Motor neuron (in vitro differentiated cells): ENCODE measurements around the gene PEX11G. TPM values are rescaled to one million over a fixed set of nuclear protein-coding genes. Genes with fewer than 3 reads are reported as not detected.
"Not testable (repeated sequence)": the region's sequence is repeated elsewhere in the genome, so short reads cannot be mapped to it uniquely, and the experiment has no call there.

Experiments used
- ATAC-seq, 8 experiments: fragments of 200-7000 bp; cut with Tn5 transposase; replicated peaks in 6 of 8; 2 replicates each; pipeline ENCODE4 v1.8.0; 2021; ENCODE audit warnings: mild to moderate bottlenecking in 8 of 8, moderate library complexity in 8 of 8
- H3K27ac ChIP-seq, 2 donors: fragments of 250-450 bp; sonication (Bioruptor Pico); 2 replicates each; pipeline ENCODE4 v1.9.0; 2021; ENCODE audit warnings: antibody characterized with exemption in 2 of 2, mild to moderate bottlenecking in 2 of 2, moderate library complexity in 1 of 2
- H3K4me1 ChIP-seq, 2 donors: fragments of 250-450 bp; sonication (Bioruptor Pico); replicated peaks in 1 of 2; 2 replicates each; pipeline ENCODE4 v1.6.1; 2021; ENCODE audit warnings: antibody characterized with exemption in 2 of 2, mild to moderate bottlenecking in 2 of 2, moderate library complexity in 1 of 2
- H3K4me3 ChIP-seq, 5 donors: fragments of 250-450 bp; sonication (Bioruptor Pico); 2 replicates each; pipeline ENCODE4 v1.9.0; 2021; ENCODE audit warnings: antibody characterized with exemption in 5 of 5, mild to moderate bottlenecking in 5 of 5, moderate library complexity in 4 of 5
- WGBS, 10 experiments: fragments of 450-650 bp; shearing (Covaris generic); methylation state at CpG; one replicate each; pipeline ENCODE4 v1.0.0; 2022; 5-methylcytosine and 5-hydroxymethylcytosine counted together
- in situ Hi-C, 9 experiments: fragments of 400-800 bp; cut with MboI; loops; one replicate each; pipeline ENCODE4 v1.15.0; 2021; ENCODE audit warnings: low sequenced_read_pairs in 9 of 9, low pct_unique_long_range_greater_than_20kb in 2 of 9; ENCODE audit not compliant: unreplicated experiment in 9 of 9
- total RNA-seq, 8 experiments: library from RNA; unstranded; fragments of 300-600 nt; gene quantifications; 2 replicates each; pipeline versions ENCODE4 v1.2.3 to v1.2.4, GENCODE V29; 2022

The PEX11G gene
- total RNA-seq, 8 experiments from 2014 or later: 2.1 to 6.4 (median 3.2) TPM

DNA sequence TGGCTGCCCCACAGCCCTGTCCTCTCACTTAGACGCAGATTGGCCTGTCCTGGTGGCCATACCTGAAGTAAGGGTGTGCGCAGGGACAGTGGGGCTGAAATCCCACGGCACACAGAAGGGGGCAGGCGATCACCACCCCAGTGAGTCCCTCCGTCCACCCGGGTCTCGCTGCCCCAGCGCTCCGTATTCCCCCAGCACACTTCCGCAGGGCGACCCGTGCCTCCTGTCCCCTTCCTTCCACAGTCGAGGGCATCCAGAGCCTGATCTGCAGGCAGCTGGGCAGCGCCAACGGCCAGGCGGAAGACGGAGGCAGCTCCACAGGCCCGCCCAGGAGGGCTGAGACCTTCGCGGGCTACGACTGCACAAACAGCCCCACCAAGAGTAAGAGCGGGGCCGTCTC is 25.3 kb downstream of the PEX11G start:
- ATAC-seq: no peak
- H3K4me3 ChIP-seq: no peak overlapping the region
- 97 to 100% methylated on average over 4 to 12 of the region's 23 CpGs; no CpG with 5 or more reads in 8 of the 10 experiments for WGBS, 10 experiments
- no peak overlapping the region for H3K27ac ChIP-seq
- in situ Hi-C loops: no loop called here
- H3K4me1 ChIP-seq: no peaks in the 10 kb centered on the region

DNA sequence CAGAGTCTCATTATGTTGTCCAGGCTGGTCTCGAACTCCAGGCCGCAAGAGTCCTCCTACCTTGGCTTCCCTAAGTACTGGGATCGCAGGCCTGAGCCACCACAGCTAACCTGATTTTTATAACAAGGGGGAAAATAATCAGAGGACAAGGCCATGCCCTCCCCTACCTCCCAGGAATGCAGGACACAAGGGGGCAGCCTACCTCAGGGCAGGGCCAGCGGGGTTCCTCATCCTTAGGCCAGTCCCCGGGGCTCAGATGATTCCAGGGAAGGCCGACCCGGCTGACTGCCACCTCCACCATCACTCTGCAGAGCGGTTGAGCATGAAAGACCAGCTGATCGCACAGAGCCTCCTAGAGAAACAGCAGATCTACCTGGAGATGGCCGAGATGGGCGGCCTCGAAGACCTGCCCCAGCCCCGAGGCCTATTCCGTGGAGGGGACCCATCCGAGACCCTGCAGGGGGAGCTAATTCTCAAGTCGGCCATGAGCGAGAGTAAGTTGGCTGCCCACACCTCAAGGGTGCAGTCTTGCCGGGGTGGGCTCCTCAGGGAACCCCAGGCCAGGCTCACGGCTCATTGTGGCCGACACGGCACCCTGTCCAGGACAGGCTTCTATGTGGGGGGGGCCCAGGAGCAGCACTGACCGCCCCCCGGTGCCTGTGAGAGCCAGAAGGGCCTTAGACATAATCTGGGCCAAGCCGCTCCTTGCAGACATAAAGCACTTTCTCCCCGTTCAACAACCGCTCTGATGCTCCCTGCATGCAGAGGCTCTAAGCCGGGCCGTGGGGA is 26.8 kb downstream of the PEX11G start:
- H3K4me1 ChIP-seq: no peaks in the 10 kb centered on the region
- in situ Hi-C loops: no loop called here
- 86 to 100% (median 98%) methylated on average over 1 to 7 of the region's 28 CpGs; no CpG with 5 or more reads in 3 of the 10 experiments for WGBS, 10 experiments
- no peak overlapping the region for H3K27ac ChIP-seq
- peak in 2 of 8 experiments; percentile 29 to 40 for ATAC-seq
- H3K4me3 ChIP-seq: no peak overlapping the region

DNA sequence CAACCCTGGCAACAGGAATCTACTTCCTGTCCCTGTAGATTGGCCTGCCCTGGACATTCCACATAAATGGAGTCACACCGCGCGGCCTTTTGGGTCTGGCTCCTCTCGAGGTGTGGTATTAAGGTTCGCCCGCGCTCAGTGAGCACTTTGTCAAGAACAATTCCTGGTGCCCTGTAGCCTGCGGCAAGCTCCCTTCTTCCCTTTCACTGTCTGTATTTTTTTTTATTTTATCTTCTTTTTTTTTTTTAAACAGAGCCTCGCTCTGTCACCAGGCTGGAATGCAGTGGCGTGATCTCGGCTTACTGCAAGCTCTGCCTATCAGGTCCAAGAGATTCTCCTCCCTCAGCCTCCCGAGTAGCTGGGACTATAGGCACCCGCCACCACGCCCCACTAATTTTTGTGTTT is 28.3 kb downstream of the PEX11G start:
- no peak overlapping the region for H3K27ac ChIP-seq
- no peaks in the 10 kb centered on the region for H3K4me1 ChIP-seq
- H3K4me3 ChIP-seq: no peak overlapping the region
- in situ Hi-C loops: no loop called here
- no peak for ATAC-seq
- 80 to 100% (median 92%) methylated on average over 1 to 7 of the region's 14 CpGs; no CpG with 5 or more reads in 4 of the 10 experiments for WGBS, 10 experiments

DNA sequence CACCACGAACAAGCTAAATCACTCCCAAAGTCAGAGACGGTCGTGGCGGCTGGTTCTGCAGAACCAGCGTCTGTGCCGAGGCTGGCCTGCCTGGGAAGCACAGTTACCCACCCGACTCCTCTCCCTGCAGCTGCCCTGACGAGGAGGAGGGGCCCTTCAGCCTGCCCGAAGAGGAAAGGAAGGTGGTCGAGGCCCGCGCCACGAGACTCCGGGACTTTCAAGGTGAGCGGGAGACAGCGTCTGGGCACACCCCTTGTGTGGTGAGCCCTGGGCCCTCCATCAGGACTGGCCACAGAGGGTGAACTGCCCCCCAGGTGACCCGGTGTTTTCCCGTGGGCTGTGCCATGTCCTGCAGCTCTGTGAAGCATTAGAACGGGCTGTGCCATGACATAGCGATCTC is 29.1 kb downstream of the PEX11G start:
- no peak overlapping the region for H3K27ac ChIP-seq
- no CpG with 5 or more reads among the region's 20 CpGs for WGBS, 10 experiments
- no peaks in the 10 kb centered on the region for H3K4me1 ChIP-seq
- no peak overlapping the region for H3K4me3 ChIP-seq
- no peak for ATAC-seq
- in situ Hi-C loops: no loop called here

DNA sequence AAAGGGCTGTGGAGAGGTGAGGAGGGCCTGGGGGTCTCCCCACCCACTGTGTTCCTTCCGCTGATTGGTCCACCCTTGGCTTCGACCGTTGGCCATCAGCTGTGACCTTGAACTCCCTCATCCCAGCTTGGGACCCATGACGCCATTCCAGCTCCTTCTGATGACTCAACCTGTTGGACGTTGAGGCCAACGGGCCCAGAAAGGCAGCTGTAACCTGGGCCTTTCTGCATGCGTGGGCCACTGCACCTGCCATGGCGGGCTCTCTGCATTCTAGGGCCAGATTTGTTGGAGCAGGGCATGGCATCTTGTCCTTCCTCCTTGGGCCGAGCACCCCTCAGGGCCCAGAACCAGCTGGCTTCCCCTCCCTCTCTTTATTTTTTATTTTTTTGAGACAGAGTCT is 30.2 kb downstream of the PEX11G start:
- Histone ChIP-seq H3K4me1 (no peaks in the 10 kb centered on the region), H3K4me3 (no peak overlapping the region), H3K27ac (no peak overlapping the region)
- in situ Hi-C loops: no loop called here
- 80 to 100% (median 85%) methylated on average over 1 to 7 of the region's 9 CpGs; no CpG with 5 or more reads in 5 of the 10 experiments for WGBS, 10 experiments
- no peak for ATAC-seq

DNA sequence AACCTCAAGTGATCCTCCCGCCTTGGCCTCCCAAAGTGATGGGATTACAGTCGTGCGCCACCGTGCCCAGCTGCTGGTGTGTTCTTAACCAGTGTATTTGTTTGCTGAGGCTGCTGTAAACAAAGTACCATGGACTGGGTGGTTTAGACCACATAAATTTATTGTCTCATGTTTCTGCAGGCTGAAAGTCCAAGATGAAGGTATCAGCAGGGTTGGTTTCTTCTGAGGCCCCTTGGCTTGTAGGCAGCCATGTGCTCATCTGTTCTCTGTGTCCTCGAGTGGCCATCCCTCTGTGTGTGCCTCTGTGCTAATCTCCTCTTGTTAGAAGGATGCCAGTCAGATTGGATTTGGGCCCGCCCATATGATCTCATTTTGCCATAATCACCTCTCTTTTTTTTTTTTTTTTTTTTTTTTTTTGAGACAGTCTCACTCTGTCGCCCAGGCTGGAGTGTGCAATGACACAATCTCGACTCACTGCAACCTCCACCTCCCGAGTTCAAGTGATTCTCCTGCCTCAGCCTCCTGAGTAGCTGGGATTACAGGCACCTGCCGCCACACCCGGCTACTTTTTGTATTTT is 31.8 kb downstream of the PEX11G start:
- 20 to 100% (median 98%) methylated on average over 1 to 7 of the region's 11 CpGs for WGBS, 10 experiments
- in situ Hi-C loops: no loop called here
- peak in 1 of 8 experiments; percentile 37 for ATAC-seq

DNA sequence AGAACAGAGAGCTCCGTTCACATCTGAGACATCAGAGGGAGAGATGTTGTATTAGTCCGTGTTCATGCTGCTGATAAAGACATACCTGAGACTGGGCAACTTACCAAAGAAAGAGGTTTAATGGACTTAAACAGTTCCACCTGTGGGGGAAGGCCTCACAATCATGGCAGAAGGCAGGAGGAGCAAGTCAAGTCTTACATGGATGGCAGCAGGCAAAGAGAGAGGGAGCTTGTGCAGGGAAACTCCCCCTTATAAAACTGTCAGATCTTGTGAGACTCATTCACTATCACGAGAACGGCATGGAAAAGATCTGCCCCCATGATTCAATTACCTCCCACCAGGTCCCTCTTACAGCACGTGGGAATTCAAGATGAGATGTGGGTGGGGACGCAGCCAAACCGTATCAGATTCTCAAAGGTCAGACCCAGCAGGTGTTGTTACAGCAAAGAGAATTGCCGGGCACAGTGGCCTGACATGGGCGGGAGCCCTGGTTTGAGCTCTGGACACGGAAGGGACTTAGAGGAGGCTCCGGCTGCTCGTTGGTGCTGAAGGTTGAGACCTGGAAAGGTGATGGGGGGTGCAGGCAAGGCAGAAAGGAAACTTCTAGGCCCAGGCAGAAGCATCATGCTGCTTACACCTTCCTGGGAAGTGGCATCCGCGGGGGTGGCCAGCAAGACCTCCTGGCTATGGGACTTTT is 33.1 kb downstream of the PEX11G start:
- no peak for ATAC-seq
- H3K27ac ChIP-seq: no peak overlapping the region
- H3K4me1 ChIP-seq: no peaks in the 10 kb centered on the region
- in situ Hi-C loops: no loop called here
- 80 to 100% (median 97%) methylated on average over 1 to 7 of the region's 14 CpGs; no CpG with 5 or more reads in 3 of the 10 experiments for WGBS, 10 experiments
- H3K4me3 ChIP-seq: no peak overlapping the region

More for the DNA sequence above, 31.8 kb downstream of the PEX11G start:
- H3K4me3 ChIP-seq: no peak overlapping the region
- H3K27ac ChIP-seq: no peak overlapping the region
- H3K4me1 ChIP-seq: no peaks in the 10 kb centered on the region

DNA sequence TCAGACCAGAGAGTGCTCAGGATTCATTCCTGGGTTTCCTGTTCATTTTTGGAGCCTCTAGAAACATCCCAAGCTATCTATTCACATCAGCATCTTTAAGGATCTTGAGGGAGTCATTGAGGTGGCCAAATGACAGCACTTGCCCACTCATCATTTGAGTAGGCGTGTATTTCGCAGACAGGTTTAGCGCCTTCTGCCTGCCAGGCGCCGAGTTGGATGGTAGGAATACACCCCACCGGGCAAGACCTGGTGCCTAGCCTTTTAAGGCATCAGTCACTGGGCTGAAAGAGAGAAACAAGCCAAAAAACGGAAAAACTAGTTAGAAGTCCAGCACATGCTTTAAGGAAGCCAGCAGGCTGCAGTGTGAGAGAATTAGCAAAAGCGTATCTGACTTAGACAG is 33.8 kb downstream of the PEX11G start:
- WGBS, 10 experiments: 80 to 100% (median 97%) methylated on average over 1 to 8 of the region's 8 CpGs; no CpG with 5 or more reads in 2 of the 10 experiments
- in situ Hi-C loops: no loop called here
- H3K27ac ChIP-seq: no peak overlapping the region
- no peak overlapping the region for H3K4me3 ChIP-seq
- H3K4me1 ChIP-seq: no peaks in the 10 kb centered on the region
- ATAC-seq: no peak

DNA sequence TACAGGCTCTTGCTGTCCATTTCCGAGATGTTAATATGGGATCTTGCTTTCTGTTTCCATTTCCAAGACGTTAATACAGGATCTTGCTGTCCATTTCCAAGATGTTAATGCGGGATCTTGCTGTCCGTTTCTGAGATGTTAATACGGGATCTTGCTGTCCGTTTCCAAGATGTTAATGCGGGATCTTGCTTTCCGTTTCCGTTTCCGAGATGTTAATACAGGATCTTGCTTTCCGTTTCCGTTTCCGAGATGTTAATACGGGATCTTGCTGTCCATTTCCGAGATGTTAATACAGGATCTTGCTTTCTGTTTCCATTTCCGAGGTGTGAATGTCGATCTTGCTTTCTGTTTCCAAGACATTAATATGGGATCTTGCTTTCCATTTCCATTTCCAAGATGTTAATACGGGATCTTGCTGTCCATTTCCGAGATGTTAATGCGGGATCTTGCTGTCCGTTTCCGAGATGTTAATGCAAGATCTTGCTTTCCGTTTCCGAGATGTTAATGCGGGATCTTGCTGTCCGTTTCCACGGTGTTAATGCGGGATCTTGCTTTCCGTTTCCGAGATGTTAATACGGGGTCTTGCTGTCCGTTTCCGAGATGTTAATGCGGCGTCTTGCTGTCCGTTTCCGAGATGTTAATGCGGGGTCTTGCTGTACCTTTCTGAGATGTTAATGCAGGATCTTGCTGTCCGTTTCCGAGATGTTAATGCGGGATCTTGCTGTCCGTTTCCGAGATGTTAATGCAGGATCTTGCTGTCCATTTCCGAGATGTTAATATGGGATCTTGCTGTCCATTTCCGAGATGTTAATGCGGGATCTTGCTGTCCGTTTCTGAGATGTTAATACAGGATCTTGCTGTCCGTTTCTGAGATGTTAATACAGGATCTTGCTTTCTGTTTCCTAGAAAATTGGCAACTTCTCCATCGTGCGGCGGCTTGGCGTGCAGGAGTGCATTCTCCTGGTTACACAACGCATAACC is 38.3 kb downstream of the PEX11G start:
- Histone ChIP-seq H3K4me3 (no peak overlapping the region), H3K27ac (no peak overlapping the region), H3K4me1 (no peaks in the 10 kb centered on the region)
- in situ Hi-C loops: no loop called here
- WGBS, 10 experiments: 80 to 90% (median 83%) methylated on average over 18 to 51 of the region's 53 CpGs
- ATAC-seq: no peak

DNA sequence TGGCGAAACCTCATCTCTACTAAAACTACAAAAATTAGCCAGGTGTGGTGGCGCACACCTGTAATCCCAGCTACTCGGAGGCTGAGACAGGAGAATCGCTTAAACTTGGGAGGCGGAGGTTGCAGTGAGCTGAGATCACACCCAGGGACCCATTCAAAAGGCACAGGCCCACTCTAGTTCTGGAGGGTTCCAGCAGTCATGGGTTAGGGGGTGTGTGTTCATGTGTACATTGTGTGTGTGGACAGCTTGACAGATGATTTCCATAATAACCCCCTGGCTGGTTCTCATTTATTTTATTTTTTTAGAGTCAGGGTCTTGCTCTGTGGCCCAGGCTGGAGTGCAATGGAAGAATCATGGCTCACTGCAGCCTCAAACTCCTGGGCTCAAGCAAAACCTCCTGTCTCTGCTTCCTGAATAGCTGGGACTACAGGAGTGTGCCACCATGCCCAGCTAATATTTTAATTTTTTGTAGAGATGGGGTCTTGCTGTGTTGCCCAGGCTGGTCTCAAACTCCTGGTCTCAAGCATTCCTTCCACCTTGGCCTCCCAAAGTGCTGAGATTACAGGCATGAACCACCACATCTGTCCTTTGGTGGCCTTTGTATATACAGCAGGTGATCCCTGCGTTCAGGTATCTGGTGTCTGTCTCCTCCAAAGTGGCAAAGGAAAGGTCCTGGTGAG is 39.3 kb downstream of the PEX11G start:
- H3K4me1 ChIP-seq, in situ Hi-C loops, ATAC-seq, H3K4me3 ChIP-seq, H3K27ac ChIP-seq: not testable (repeated sequence)
- WGBS, 10 experiments: 89 to 100% (median 95%) methylated on average over 1 to 4 of the region's 6 CpGs; no CpG with 5 or more reads in 5 of the 10 experiments

DNA sequence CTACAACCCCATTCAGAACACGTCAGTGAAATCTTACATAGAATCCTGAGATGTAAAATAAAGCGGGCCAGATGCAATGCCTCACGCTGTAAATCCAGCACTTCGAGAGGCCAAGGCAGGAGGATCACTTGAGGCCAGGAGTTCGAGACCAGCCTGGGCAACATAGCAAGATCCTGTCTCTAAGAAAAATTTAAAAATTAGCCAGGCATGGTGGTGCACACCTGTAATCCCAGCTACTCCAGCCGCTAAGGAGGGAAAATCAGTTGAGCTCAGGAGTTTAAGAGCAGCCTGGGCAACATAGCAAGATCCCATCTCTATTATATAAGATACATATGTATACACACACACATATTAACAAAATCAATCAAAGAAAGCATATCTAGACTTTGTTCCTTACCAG is 41.2 kb downstream of the PEX11G start:
- in situ Hi-C loops: no loop called here
- Histone ChIP-seq H3K4me1 (no peaks in the 10 kb centered on the region), H3K4me3 (no peak overlapping the region), H3K27ac (no peak overlapping the region)
- 87 to 100% (median 94%) methylated on average over 2 to 6 of the region's 6 CpGs for WGBS, 10 experiments
- ATAC-seq: no peak

DNA sequence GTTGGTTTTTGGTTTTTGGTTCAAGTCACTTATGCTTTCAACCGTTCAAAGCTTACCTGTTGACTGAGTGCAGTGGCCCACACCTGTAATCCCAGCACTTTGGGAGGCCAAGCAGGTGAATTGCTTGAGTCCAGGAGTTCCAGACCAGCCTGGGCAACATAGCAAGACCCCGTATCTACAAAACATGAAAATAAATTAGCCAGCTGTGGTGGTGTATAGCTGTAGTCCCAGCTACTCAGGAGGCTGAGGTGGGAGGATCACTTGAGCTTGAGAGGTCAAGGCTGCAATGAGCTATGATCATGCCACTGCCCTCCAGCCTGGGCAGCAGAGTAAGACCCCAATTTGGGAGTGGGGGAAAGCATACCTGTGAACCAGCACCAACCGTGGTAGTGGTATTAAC is 43.7 kb downstream of the PEX11G start:
- 94 to 100% (median 100%) methylated on average over 1 to 3 of the region's 3 CpGs; no CpG with 5 or more reads in 5 of the 10 experiments for WGBS, 10 experiments
- H3K4me3 ChIP-seq: no peak overlapping the region
- in situ Hi-C loops: no loop called here
- ATAC-seq: no peak
- no peak overlapping the region for H3K27ac ChIP-seq
- H3K4me1 ChIP-seq: no peaks in the 10 kb centered on the region
